ENCODE results near the gene JCAD. TPM values are rescaled to one million over a fixed set of nuclear protein-coding genes. Genes with fewer than 3 reads are reported as not detected.

The JCAD gene
- total RNA-seq, 1 experiment from 2014 or later = 40.7 TPM

GRCh38 chr10:29968585-29968984, 90.8 kb downstream of the JCAD start:
- Histone ChIP-seq H3K4me3 (ENCODE audit: low read depth in 2 of 2, low read length in 2 of 2) (no peak overlapping the region), H3K27me3 (ENCODE audit: control insufficient read depth, insufficient read depth, low read length) (no peaks in the 10 kb centered on the region), H3K9me3 (ENCODE audit: control insufficient read depth, insufficient read depth, low read depth, low read length) (no peaks in the 10 kb centered on the region), H3K36me3 (ENCODE audit: control insufficient read depth, insufficient read depth, low read length) (no peaks in the 10 kb centered on the region), H3K27ac (ENCODE audit: low read length) (no peak overlapping the region), H3K4me1 (ENCODE audit: control insufficient read depth, insufficient read depth, low read length) (no peaks in the 10 kb centered on the region)
- TF ChIP-seq SIN3A (IDR thresholded peaks at IDR 0.05; ENCODE audit: borderline replicate concordance, insufficient read depth, low read depth, low read length) (no peak), POLR2AphosphoS5 (IDR thresholded peaks at IDR 0.05; ENCODE audit: low read depth, low read length) (no peak), REST (IDR thresholded peaks at IDR 0.05; ENCODE audit: insufficient read depth in 1 of 2, low read depth in 2 of 2, low read length in 1 of 2) (no peak), TCF7L2 (IDR thresholded peaks at IDR 0.05; ENCODE audit: low read depth, low read length) (no peak), CTCF (IDR thresholded peaks at IDR 0.05) (no peak)
- in situ Hi-C loops (cut with HindIII; ENCODE audit: low pct_unique_long_range_greater_than_20kb, low sequenced_read_pairs) (no loop called here), intact Hi-C loops (cut with micrococcal nuclease; ENCODE audit: unreplicated experiment) (no loop called here)
- DNase-seq (ENCODE audit: low read depth, low spot score) = no peak
- ChIA-PET CTCF (no interaction called here), POLR2A (no interaction called here)
- no TSS peak for BruUV-seq (replicated peaks)
- ATAC-seq = no peak

- no peaks in the 10 kb centered on the region for H3K27me3 ChIP-seq (ENCODE audit: control insufficient read depth, insufficient read depth, low read length)
- no TSS peak for BruUV-seq (replicated peaks)
- ChIA-PET CTCF (no interaction called here), POLR2A (no interaction called here)
- H3K36me3 ChIP-seq (ENCODE audit: control insufficient read depth, insufficient read depth, low read length) = no peaks in the 10 kb centered on the region
- no peak for DNase-seq (ENCODE audit: low read depth, low spot score)
- ATAC-seq = no peak
- TF ChIP-seq TCF7L2 (IDR thresholded peaks at IDR 0.05; ENCODE audit: low read depth, low read length) (no peak), SIN3A (IDR thresholded peaks at IDR 0.05; ENCODE audit: borderline replicate concordance, insufficient read depth, low read depth, low read length) (no peak), REST (IDR thresholded peaks at IDR 0.05; ENCODE audit: insufficient read depth in 1 of 2, low read depth in 2 of 2, low read length in 1 of 2) (no peak), CTCF (IDR thresholded peaks at IDR 0.05) (no peak), POLR2AphosphoS5 (IDR thresholded peaks at IDR 0.05; ENCODE audit: low read depth, low read length) (no peak)
- no peaks in the 10 kb centered on the region for H3K9me3 ChIP-seq (ENCODE audit: control insufficient read depth, insufficient read depth, low read depth, low read length)
- in situ Hi-C loops (cut with HindIII; ENCODE audit: low pct_unique_long_range_greater_than_20kb, low sequenced_read_pairs) (no loop called here), intact Hi-C loops (cut with micrococcal nuclease; ENCODE audit: unreplicated experiment) (no loop called here)
- no peak overlapping the region for H3K27ac ChIP-seq (ENCODE audit: low read length)
- no peak overlapping the region for H3K4me3 ChIP-seq (ENCODE audit: low read depth in 2 of 2, low read length in 2 of 2)
- H3K4me1 ChIP-seq (ENCODE audit: control insufficient read depth, insufficient read depth, low read length) = no peaks in the 10 kb centered on the region
Observed at GRCh38 chr10:29966269-29966668, 93.1 kb downstream of the JCAD start.

Data from Panc1 (cell line).